WTC11 (cell line): Measurements from ENCODE around the gene PDLIM5. TPM values are rescaled to one million over a fixed set of nuclear protein-coding genes. Genes with fewer than 3 reads are reported as not detected.

Experiments used
- ATAC-seq: fragments of 200-7000 bp; cut with Tn5 transposase; 2 replicates; pipeline ENCODE4 v1.10.0; 2021; ENCODE audit warnings: mild to moderate bottlenecking, moderate library complexity
- CTCF ChIA-PET: fragments of 300-600 bp; sonication (Branson Sonifier 250); formaldehyde crosslinking; loops from one replicate; lab custom pipeline; 2021; ENCODE audit warnings: antibody characterized with exemption; lab: Charles Lee
- POLR2A ChIA-PET: fragments of 350-600 bp; sonication (Branson Sonifier 250); formaldehyde crosslinking; loops from one replicate; lab custom pipeline; 2021; ENCODE audit warnings: antibody characterized with exemption; lab: Charles Lee
- DNase-seq: peaks from one replicate; pipeline ENCODE4 v3.0.0; 2021; ENCODE audit warnings: low spot score
- H3K27ac Mint-ChIP-seq: 2 replicates; pipeline ENCODE4 v1.8.0; 2021; ENCODE audit warnings: mixed read lengths
- H3K27me3 Mint-ChIP-seq: 2 replicates; pipeline ENCODE4 v1.8.0; 2021; ENCODE audit warnings: low read depth, mild to moderate bottlenecking, moderate library complexity, mixed read lengths
- H3K36me3 Mint-ChIP-seq: 2 replicates; pipeline ENCODE4 v1.8.0; 2021; ENCODE audit warnings: mixed read lengths
- H3K4me1 Mint-ChIP-seq: 2 replicates; pipeline ENCODE4 v1.8.0; 2022; ENCODE audit warnings: mixed read lengths
- H3K4me3 Mint-ChIP-seq: 2 replicates; pipeline ENCODE4 v1.8.0; 2021; ENCODE audit warnings: mild to moderate bottlenecking, moderate library complexity, mixed read lengths
- H3K9me3 Mint-ChIP-seq: 2 replicates; pipeline ENCODE4 v1.8.0; 2021; ENCODE audit warnings: mixed read lengths
- AFF4 ChIP-seq: sonication (generic); formaldehyde crosslinking; IDR thresholded peaks from 2 replicates; pipeline ENCODE4 v1.8.1; 2023; ENCODE audit warnings: mild to moderate bottlenecking, missing genetic modification reagents, borderline replicate concordance
- ARID4B ChIP-seq: sonication (generic); formaldehyde crosslinking; IDR thresholded peaks from 2 replicates; pipeline ENCODE4 v1.8.0; 2023; ENCODE audit warnings: missing genetic modification reagents, mild to moderate bottlenecking, borderline replicate concordance
- CREM ChIP-seq: sonication (generic); formaldehyde crosslinking; IDR thresholded peaks from 2 replicates; pipeline ENCODE4 v1.8.1; 2022; ENCODE audit warnings: mild to moderate bottlenecking, missing genetic modification reagents, moderate library complexity
- CTCF ChIP-seq: fragments of 200-600 bp; IDR thresholded peaks from 2 replicates; pipeline ENCODE4 v1.8.0; 2022; ENCODE audit warnings: antibody characterized with exemption
- E2F4 ChIP-seq: sonication (generic); formaldehyde crosslinking; IDR thresholded peaks from 2 replicates; pipeline ENCODE4 v1.8.1; 2022; ENCODE audit warnings: low read depth, mild to moderate bottlenecking, moderate library complexity, missing genetic modification reagents, borderline replicate concordance
- EMX1 ChIP-seq: fragments of 250-450 bp; sonication (Bioruptor Pico); IDR thresholded peaks from 2 replicates; pipeline ENCODE4 v1.8.0; 2021; ENCODE audit warnings: mild to moderate bottlenecking
- ESRRA ChIP-seq: sonication (generic); formaldehyde crosslinking; IDR thresholded peaks from 2 replicates; pipeline ENCODE4 v1.8.1; 2022; ENCODE audit warnings: mild to moderate bottlenecking, missing genetic modification reagents, borderline replicate concordance
- ETV6 ChIP-seq: sonication (generic); formaldehyde crosslinking; IDR thresholded peaks from 2 replicates; pipeline ENCODE4 v1.8.1; 2022; ENCODE audit warnings: mild to moderate bottlenecking, missing genetic modification reagents
- FOXJ3 ChIP-seq: sonication (generic); formaldehyde crosslinking; IDR thresholded peaks from 2 replicates; pipeline ENCODE4 v1.9.0; 2021; ENCODE audit warnings: missing genetic modification reagents, mild to moderate bottlenecking, borderline replicate concordance
- GABPB1 ChIP-seq: sonication (generic); formaldehyde crosslinking; IDR thresholded peaks from 2 replicates; pipeline ENCODE4 v1.8.1; 2023; ENCODE audit warnings: mild to moderate bottlenecking, missing genetic modification reagents
- GRHL2 ChIP-seq: fragments of 250-450 bp; sonication (Bioruptor Pico); IDR thresholded peaks from 2 replicates; pipeline ENCODE4 v1.8.0; 2022; ENCODE audit warnings: mild to moderate bottlenecking, moderate library complexity; ENCODE audit not compliant: insufficient replicate concordance, severe bottlenecking
- HMGXB4 ChIP-seq: sonication (generic); formaldehyde crosslinking; IDR thresholded peaks from 2 replicates; pipeline ENCODE4 v1.8.1; 2023; ENCODE audit warnings: mild to moderate bottlenecking, moderate library complexity, missing genetic modification reagents
- IRF1 ChIP-seq: sonication (generic); formaldehyde crosslinking; IDR thresholded peaks from 2 replicates; pipeline ENCODE4 v1.8.0; 2023; ENCODE audit warnings: missing genetic modification reagents
- MAX ChIP-seq: sonication (generic); formaldehyde crosslinking; IDR thresholded peaks from 2 replicates; pipeline ENCODE4 v1.8.0; 2022; ENCODE audit warnings: mild to moderate bottlenecking, missing genetic modification reagents
- NR2C2 ChIP-seq: sonication (generic); formaldehyde crosslinking; IDR thresholded peaks from 2 replicates; pipeline ENCODE4 v1.8.0; 2022; ENCODE audit warnings: mild to moderate bottlenecking, missing genetic modification reagents
- OVOL2 ChIP-seq: fragments of 250-450 bp; sonication (Bioruptor Pico); IDR thresholded peaks from 2 replicates; pipeline ENCODE4 v1.9.0; 2021; ENCODE audit warnings: mild to moderate bottlenecking, borderline replicate concordance
- TEAD1 ChIP-seq: sonication (generic); formaldehyde crosslinking; IDR thresholded peaks from 2 replicates; pipeline ENCODE4 v1.8.0; 2022; ENCODE audit warnings: mild to moderate bottlenecking, missing genetic modification reagents
- TEAD4 ChIP-seq: sonication (generic); formaldehyde crosslinking; IDR thresholded peaks from 2 replicates; pipeline ENCODE4 v1.8.0; 2022; ENCODE audit warnings: mild to moderate bottlenecking, missing genetic modification reagents
- TP53 ChIP-seq: sonication (generic); formaldehyde crosslinking; IDR thresholded peaks from 2 replicates; pipeline ENCODE4 v1.8.1; 2023; ENCODE audit warnings: mild to moderate bottlenecking, missing genetic modification reagents
- total RNA-seq: library from RNA; stranded (reverse); gene quantifications from 3 replicates; pipeline ENCODE4 v1.2.3, GENCODE V29; 2021

The PDLIM5 gene
- total RNA-seq, 1 experiment from 2014 or later, result 51.5 TPM

- TF ChIP-seq NR2C2 (CRISPR knock-in tag), result no peak
Observed at GRCh38 chr4:94689155-94689860, 237.6 kb downstream of the PDLIM5 start (continued).

GRCh38 chr4:94690851-94691254 lies 239.1 kb downstream of the PDLIM5 start:
- Mint-ChIP-seq H3K36me3 (no peaks in the 10 kb centered on the region), H3K27ac (no peak overlapping the region), H3K9me3 (no peaks in the 10 kb centered on the region), H3K4me1 (no peaks in the 10 kb centered on the region), H3K4me3 (no peak overlapping the region), H3K27me3 (no peaks in the 10 kb centered on the region)
- ATAC-seq (no peak), DNase-seq (no peak)
- ChIA-PET CTCF (no interaction called here), POLR2A (no interaction called here)
- TF ChIP-seq HMGXB4 (no peak), AFF4 (CRISPR knock-in tag) (no peak), ARID4B (CRISPR knock-in tag) (no peak), CREM (no peak), E2F4 (no peak), CTCF (no peak), TP53 (CRISPR knock-in tag) (no peak), TEAD1 (CRISPR knock-in tag) (no peak), IRF1 (no peak), ETV6 (CRISPR knock-in tag) (no peak), EMX1 (no peak), GRHL2 (CRISPR knock-in tag) (no peak), ESRRA (CRISPR knock-in tag) (no peak), OVOL2 (CRISPR knock-in tag) (no peak), TEAD4 (no peak), FOXJ3 (CRISPR knock-in tag) (no peak), MAX (no peak), GABPB1 (CRISPR knock-in tag) (no peak)
